ENCODE results near the gene CENPP.
A peak's percentile ranks its signal among the peaks of the same experiment; 100 is the strongest.
"Not testable (repeated sequence)": the region's sequence is repeated elsewhere in the genome, so short reads cannot be mapped to it uniquely, and the experiment has no call there.

Gene CENPP

DNA sequence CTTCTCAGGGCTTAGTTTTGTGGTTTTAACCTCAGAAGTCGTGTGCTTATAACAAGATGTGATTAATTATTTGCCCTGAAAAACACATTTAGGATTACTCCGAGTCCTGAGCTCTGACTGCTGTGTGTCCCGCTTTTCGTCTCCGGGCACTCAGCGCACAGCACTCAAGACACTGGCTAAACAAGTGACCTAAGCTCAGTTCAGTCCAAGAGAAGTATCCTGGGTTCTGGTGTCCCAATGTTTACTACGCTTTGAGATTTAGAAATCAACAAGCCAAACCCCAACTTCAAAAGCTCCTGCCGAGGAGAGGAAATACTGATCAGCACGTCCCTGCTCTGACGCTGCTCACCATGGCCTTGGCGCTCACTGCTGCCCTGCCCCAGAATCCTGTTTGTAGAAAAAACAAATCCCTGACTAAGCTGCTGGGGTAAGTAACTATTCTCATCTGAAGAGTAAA, 290.9 kb downstream of the CENPP start:
- DNase-seq (ENCODE audit: low spot score) = no peak

DNA sequence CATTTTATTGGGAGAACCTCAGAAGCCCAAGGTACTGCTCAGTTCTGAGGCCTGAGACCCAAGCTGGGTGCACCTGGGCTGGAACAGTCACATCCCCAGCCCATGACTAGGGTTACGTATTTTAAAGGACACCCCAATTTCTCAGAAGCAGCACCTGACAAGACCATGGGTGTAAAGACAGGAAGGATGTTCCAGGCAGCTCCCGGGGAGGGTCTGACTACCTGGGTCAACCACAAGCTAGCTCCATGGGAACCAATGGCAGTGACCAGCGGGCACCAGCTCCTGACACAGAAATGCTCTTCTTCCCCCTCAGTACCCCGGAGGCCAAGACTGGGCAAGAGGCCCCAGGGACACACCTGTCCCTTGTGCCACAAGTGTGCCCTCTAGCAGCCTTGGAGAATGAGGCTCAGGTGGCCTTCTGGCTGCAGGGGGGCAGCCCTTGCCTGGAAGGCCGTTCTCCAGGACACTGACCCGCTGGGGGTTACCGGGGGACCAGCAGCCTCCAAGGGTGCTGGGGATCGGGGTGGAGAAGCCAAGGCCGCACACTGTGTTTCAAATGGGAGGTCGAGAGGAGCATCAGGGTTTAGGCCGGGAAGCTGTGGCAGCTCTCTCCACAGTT, 291.6 kb downstream of the CENPP start:
- DNase-seq (ENCODE audit: low spot score) = no peak

DNA sequence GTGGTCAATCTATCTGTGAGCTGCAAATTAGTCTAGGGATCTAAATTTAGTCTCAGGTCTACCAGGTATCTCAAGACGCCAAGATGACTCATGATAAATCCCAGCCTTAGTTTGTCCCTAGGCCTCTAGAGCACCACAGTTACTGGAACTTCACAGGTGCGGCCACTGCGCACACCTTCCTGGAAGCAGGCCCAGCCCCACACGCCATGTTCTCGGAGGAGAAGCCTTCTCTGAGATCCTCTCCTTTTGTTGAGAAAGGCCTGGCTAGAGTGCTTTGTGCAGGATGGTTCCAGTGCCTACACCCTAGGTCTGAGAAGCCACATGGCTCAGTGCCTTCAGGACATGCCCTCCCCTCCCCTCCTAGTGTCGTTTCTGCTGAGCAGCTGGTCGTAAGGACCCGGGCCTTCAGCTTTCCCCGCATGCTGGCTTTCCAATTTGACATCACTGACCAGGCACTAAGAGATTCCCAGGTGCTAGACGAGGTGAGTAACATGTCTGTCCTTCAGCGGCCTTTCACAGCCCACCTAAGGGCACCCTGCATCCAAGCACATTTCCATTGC, 292.3 kb downstream of the CENPP start:
- DNase-seq (ENCODE audit: low spot score) = no peak

DNA sequence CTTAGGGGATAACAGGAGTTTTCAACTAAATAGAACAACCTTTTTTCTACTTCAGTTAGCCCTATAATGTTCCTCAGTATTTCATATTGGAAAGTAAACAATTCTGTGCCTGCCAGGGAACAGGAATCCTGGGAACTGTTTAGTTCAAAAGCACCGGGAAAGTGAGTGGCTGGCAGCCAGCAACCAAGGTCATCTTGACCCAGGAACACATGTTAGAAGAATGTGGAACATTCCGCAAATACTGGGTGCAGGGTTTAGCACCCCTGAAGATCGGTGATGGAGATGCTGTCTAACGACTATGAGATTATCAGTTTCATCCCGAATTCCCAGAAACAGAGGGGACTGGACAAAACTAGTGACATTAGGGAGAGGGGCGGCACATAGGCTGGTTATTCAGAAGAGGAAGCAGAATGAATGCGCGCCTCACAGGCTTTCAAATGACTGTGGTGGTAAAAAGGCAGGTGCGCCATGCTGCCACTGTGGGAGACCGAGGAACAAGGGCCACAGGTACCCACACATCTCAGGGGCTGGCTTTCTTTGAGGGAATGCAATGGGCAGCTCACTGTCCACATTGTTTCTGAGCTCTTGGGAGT, 293.0 kb downstream of the CENPP start:
- DNase-seq (ENCODE audit: low spot score) = no peak

DNA sequence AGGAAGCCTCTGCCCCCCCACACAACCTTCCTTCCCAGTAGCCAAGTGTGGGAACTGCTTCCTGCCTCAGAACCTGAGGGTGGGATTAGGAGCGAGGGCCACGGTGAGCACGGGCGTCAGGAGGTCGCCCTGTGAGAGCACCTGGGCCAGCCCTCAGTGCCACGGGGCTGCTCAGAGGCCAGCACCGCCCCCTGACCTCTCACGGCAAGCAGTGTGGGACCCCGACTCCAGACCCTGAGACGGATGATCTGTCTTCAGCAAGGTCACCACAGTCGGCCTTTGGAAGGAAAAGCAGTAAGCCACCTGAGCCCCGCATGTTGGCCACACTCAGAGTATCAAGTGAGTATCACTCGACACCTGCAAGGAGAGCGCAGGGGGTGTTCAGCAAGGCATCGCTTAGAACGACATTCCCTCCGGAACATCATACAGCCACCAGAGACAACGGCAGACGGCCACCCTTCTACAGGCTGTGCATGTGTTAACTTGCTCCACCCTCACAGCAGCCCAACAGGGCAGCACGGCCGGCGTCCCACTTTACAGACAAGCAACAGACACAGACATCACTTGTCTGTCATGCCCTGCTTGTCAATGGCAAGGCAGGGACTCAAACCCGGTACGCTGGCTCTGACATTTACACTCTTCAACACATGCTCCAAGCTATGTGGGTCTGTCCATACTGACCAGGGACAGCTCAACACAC, 294.0 kb downstream of the CENPP start:
- DNase-seq (ENCODE audit: low spot score) = no peak

DNA sequence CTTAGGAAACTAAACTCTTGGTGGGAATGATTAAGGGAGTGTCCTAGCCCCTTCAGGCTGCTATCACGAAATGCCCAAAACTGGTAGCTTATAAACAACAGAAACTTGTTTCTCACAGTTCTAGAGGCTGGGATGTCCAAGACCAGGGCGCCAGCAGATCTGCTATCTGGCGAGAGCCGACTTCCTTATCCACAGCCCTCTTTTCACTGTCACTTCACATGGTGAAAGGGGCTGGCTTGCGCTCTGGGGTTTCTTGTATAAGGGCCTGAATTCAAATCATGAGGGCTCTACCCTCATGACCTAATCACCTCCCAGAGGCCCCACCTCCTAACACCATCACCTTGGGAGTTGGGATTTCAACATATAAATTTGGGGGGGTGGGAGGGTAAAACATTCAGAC, 295.1 kb downstream of the CENPP start:
- DNase-seq (ENCODE audit: low spot score) = no peak

DNA sequence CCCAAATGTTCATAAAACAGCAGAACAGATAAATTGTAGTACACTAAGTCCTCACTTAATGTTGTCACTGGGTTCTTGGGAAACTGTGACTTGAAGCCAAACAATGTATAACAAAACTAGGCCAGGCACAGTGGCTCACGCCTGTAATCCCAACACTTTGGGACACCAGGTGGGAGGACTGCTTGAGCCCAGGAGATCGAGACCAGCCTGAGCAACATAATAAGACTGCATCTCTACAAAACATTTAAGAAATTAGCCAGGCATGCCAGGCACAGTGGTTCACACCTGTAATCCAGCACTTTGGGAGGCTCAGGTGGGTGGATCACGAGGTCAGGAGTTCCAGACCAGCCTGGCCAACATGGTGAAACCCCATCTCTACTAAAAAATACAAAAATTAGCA, 298.2 kb downstream of the CENPP start:
- not testable (repeated sequence) for DNase-seq (ENCODE audit: low spot score)

DNA sequence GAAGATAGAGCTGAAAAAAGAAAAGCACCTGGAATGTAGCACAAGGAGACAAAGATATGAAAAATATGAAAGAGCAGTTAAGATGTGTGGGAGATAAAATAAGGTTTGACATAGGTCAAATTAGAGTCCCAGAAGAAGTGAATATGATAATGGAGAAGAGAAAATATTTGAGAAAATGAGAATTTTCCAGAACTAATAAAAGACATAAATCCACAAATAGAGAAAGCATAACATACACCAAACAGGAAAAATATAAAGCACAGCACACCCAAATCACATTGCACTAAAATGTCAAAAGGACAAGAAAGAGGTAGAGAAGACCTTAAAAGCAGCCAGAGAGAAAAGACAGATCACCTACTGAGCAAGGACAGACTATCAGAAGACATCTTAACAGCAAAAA, 300.7 kb downstream of the CENPP start:
- DNase-seq (ENCODE audit: low spot score) = no peak

DNA sequence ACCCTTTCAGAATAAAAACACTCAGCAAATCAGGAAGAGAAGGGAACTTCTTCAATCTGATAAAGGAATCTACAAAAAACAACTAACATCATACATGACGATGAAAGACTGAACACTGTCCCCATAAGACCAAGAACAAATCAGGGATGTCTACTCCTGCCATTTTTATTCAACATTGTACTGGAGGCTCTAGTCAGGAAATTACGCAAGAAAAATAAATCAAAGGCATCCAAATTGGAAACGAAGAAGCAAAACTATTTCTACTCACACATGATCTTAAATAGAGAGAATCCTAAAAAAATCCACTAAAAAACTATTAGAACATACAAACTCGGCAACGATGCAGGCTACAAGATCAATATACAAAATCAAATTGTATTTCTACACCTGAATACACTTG, 301.9 kb downstream of the CENPP start:
- DNase-seq (ENCODE audit: low spot score) = no peak

DNA sequence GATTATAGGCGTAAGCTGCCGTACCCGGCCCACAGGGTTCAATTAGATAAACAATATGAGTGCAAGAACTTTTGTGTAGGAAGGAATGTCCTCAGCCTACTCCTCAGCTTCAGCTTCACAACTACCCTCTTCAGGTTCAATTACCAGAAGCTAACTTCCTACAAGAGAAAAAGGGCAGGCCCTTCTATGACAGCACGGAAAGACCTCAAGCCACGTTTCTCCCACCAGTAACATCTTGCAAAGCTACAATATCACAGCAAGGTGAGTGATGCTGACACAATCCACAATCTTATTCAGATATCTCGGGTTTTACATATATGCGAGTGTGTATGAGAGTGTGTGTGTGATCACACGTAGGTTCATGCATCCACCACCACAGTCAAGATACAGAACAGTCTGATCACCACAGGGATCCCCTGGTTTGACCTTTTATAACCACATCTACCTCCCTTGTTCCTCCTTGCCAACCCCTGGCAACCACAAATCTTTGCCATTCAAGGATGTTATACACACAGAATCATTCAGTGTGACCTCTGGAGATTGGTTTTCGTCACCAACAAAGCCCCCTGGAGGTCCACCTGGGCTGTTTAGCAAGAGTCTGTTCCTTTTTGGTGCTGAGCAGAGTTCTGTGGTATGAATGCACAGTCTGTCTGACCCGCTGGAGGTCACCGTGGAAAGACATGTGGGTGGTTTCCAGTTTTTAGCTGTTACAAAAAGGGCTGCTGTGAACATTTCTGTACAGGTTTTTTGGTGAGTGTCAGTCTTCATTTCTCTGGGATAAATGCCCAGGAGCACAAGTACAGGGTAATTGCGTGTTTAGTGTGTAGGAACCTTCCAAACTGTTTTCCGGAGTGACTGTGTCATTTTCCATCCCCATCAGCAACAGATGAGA, 305.9 kb downstream of the CENPP start:
- no peak for DNase-seq (ENCODE audit: low spot score)

DNA sequence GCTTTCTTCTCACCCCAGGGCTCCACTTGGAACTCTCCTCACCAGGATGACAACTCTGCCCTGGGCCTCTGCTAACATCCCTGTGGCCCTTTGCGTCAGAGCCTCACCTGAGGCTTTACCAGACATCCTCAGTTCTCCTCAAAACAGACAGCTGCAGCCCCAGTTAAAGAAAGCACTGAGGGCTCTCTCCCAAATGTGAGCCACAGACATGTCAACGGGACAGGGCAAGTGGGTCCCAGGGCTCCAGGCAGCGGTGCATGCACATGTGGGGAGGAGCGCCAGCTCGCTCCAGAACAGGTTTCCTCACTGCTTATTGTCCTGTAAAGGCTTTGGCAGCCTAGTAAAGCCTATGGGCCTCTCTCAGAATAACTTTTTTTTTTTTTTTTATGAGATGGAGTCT, 306.9 kb downstream of the CENPP start:
- no peak for DNase-seq (ENCODE audit: low spot score)

DNA sequence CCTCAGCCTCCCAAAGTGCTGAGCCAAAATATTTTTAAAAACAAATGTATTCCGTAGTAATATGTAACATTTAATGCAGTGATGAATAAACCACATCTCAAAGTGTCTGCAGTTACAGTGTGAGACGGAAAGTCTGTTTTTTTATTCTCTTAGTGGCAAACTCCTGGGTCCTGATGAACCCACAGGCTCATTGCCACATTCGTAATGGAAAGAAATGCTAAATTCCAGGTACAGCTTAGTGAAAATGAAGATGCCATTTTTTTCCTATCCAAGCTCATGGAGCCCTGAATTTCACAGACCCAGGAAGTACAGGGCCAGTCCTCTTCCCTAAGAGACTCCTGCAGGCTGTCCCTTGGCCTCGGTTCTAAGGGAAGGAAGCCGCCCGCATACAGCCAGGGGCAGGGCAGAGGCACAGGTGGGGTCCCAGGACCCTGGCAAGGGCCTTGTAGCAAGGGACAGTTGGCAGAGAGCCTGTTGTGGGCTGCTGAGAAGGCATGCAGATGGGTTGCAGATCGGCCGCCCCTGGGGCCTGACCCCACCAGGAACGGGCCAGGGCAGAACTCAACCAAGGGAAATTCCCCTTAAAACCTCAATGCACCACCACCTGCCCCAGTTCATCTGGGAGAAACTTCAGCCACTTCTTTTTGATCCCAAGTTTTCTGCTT, 308.0 kb downstream of the CENPP start:
- DNase-seq (ENCODE audit: low spot score) = no peak

DNA sequence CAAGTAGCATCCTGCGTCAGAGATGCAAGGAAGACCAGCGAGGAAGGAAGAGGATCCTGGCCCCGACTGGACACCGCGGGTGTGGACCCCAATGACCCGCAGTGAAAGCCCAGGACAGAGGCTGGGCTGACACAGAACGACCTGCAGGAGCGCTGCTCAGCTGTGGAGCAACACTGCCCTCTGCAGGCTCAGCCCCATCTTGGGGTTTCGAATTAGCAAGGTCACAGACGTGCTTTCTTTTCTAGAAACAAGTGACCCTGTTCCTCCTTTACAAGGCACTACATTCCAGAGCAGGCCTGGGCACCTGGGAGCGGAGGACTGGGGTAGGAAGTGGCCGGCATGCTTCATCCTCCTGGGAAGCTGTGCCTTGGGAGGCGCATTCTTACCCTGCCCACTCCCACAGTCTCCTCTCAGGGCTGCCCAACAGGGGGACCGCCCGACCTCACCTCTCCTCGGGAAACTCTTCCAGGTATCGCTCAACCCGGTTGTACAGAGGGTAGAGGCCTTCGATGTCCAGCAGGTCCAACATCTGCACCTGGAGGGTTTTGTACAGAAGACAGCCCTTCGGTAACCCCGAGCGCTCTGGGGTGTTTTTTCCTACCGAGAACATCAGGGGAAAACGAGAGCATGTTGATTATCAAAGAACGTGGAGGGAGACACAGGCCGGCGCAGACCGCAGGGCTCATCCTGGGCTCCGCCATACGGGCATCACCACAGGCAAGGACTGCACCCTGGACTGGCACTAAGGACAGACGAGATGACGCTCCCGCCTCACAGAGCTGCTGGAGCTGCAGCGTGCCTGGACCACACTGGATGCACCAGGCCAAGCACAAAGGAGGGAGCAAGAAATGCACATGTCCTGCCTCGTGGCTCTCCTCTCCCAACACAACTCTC, 309.2 kb downstream of the CENPP start:
- DNase-seq (ENCODE audit: low spot score) = peak; percentile 39

DNA sequence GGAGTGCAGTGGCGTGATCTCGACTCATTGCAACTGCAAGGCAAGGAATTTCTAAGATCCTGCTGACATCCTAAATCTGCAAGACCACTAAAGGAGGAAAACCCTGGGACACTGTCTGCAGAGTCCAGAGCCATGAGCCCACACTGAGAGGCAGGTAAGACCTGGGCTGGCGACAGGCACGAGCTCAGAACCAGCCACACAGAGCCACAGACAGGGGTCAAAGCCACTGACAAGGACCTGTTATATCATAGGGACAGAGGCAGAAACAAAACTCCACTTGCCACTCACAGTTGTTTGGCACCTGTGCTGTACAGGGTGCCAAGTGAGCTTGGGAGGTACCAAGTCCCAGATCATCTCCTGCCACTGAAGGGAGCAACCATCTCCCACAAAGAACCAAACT, 310.0 kb downstream of the CENPP start:
- DNase-seq (ENCODE audit: low spot score) = no peak

DNA sequence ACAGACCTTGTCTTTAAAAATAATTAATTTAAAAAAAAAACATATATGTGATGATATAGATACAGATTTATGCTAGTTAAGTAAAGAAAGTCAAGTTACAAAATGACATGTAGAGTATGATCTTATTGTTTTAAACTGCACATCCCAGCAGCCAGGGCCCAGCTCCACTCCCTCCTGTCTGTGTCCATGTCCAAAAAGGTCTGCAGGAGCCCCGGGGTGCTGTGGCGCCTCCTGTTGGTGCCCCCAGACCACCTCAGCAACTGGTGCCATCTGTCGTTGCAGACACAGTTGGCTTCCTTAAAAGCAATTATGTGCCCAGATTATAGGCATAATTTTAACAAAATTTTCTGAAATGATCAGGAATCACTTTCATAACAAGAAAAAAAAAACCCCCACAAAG, 310.9 kb downstream of the CENPP start:
- no peak for DNase-seq (ENCODE audit: low spot score)

DNA sequence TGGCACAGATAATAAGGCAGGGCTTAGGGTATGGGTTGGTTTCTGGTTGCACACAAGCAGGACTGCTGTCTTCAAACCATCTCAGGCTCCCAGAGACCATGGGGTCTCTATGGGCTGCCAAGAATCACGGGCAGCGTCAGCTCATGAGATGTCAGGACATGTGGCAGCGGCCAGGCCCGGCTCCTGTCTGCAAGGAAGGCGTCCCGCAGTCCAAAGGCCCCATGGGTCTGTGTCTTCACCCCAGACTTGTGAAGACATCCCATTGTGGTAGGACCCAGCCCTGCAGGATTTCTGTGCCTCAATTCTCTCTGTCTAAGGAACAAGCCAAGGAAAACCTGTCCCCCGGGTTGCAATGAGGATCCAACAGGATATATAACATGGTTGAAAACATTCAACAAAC, 311.6 kb downstream of the CENPP start:
- DNase-seq (ENCODE audit: low spot score) = no peak

DNA sequence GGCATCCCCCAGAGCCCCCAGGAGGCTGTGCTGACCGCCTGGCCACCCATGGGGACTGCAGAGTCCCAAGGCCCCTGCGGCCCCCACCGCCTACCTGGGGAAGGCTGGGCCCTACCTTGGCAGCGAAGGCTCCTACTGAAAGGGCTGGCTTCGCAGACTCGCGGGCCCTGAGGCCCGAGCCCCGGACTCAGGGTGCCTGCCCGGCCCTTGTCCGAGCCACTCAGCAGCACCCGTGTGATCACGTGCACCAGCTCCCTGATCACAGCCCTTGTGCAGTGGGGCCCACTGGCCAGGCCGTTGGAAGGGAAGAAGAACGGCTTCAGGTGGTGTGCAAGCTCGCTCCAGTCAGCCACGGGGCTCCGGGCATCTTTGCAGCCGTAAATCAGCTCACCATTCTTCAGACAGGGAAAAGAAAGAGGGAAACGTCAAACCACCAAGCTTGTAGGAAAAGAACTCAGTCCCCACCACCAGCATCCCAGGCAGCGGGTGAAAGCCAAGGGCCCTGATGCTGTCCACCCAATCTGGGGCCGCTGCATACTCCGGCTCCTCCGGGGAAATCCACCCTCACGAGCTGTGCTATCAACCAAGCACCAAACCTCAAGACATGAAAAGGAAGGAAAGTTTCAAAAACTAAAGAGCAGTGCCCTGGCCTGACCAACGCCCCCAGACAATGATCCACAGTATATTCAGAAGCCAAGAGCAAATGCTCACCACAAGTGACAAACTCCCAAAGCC, 312.3 kb downstream of the CENPP start:
- no peak for DNase-seq (ENCODE audit: low spot score)

DNA sequence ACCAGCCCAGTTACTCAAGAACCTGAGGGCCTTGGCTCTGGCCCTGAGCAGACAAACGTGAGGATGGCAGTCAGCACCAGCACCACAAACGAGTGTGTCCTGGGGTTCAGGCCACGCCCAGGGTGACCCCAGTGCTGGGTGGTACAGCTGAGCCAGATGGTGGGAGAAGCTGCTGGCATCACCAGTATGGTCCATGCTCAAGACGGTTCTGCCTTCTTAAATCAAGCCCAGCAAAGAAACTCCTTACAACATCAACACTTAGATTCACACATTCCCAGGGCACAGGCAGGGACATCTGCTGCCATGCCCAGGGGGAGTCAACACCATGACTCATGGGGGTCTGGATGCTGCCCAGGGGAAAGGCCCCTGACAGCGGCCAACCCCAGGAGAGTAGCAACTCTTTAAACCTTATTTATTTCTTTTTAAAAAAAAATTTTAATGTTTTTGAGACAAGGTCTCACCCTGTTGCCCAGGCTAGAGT, 312.9 kb downstream of the CENPP start:
- no peak for DNase-seq (ENCODE audit: low spot score)

DNA sequence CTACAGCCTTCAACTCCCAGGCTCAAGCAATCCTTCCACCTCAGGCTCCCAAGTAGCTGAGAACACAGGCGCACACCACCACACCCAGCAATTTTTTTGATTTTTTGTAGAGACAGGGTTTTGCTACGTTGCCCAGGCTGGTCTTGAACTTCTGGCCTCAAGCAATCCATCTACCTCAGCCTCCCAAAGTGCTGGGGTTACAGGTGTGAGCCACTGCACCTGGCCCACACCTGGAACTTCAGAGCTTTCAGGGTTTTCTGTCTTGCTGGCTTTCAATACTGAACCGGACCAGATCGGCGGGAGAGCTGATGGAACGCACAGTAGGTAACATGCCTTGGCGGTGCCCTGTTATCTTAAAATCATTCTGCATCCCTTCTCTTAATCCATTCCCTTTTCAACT, 313.4 kb downstream of the CENPP start:
- no peak for DNase-seq (ENCODE audit: low spot score)

DNA sequence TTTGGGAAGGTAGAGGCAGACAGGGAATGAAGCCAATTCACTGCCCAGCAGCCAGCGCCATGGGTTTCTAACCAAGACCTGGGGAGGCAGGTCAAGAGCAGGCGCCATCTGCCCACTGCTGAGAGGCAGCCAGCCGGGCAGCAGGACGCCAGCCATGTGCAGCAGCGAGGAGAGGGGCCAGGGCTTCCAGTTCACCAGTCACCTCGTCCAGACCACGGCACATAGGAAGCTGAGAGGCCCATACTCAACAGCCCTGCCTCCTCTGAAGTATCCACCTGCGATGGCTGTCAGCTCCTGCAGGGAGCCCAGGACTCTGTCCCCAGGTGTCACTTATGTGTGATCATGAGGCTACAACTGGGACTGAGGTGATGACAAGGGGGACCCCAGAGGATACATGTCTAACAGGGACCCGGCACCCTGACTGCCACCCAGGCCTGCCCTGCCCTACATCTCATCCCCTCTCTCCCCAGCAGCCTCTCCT, 314.1 kb downstream of the CENPP start:
- DNase-seq (ENCODE audit: low spot score) = no peak

All from SW480 (cell line).